ENCODE data around the gene FSHR. TPM values are rescaled to one million over a fixed set of nuclear protein-coding genes. Genes with fewer than 3 reads are reported as not detected.

FSHR gene
- total and polyA plus RNA-seq, 2 of the 4 experiments (the other 2 are of a cell fraction) = not detected

GRCh38 chr2:49152824-49153223 lies 1.5 kb downstream of the FSHR start:
- Histone ChIP-seq H2AK9ac (replicated peaks; ENCODE audit: low read depth, low read length, poor library complexity) (no peak overlapping the region), H3K9ac (ENCODE audit: low read depth, low read length) (no peak overlapping the region), H3K27me3 (ENCODE audit: control insufficient read depth, insufficient read depth, low read length) (no peaks in the 10 kb centered on the region), H2AFZ (replicated peaks; ENCODE audit: low read length, poor library complexity) (no peak overlapping the region), H2AK5ac (ENCODE audit: low read depth, low read length) (no peak overlapping the region), H3K27ac (ENCODE audit: insufficient read depth, low read length) (no peak overlapping the region), H4K8ac (ENCODE audit: low read depth in 2 of 2, low read length in 2 of 2) (no peak overlapping the region), H3K4me2 (ENCODE audit: low read depth, low read length) (no peak overlapping the region), H4K5ac (ENCODE audit: low read depth, low read length) (no peak overlapping the region), H3K4ac (ENCODE audit: low read depth, low read length) (no peak overlapping the region), H3K36me3 (ENCODE audit: control insufficient read depth, insufficient read depth, low read length) (no peaks in the 10 kb centered on the region), H3K4me1 (ENCODE audit: control insufficient read depth, insufficient read depth, low read length) (no peaks in the 10 kb centered on the region), H4K91ac (ENCODE audit: insufficient read depth, low read depth, low read length) (no peak overlapping the region), H2BK5ac (ENCODE audit: low read depth, low read length, poor library complexity, severe bottlenecking) (no peak overlapping the region), H3K18ac (ENCODE audit: low read depth, low read length) (no peak overlapping the region), H3K9me3 (ENCODE audit: control insufficient read depth, insufficient read depth, low read length) (peaks cover 7% of the 10 kb centered on the region), H3K14ac (replicated peaks; ENCODE audit: low read depth, low read length) (no peak overlapping the region), H2BK15ac (ENCODE audit: low read depth, low read length) (no peak overlapping the region), H3K56ac (ENCODE audit: extremely low read depth, insufficient read depth, low read length) (no peak overlapping the region), H2BK120ac (ENCODE audit: low read depth, low read length) (no peak overlapping the region), H4K20me1 (ENCODE audit: insufficient read depth, low read length) (no peaks in the 10 kb centered on the region), H3K79me1 (ENCODE audit: low read depth in 1 of 2, low read length in 2 of 2) (no peaks in the 10 kb centered on the region), H3K9me1 (ENCODE audit: insufficient read depth, low read length) (no peaks in the 10 kb centered on the region), H3K4me3 (ENCODE audit: insufficient read depth, low read depth, low read length) (no peak overlapping the region), H3K23ac (ENCODE audit: low read depth, low read length) (no peak overlapping the region), H2BK20ac (ENCODE audit: low read depth, low read length) (no peak overlapping the region)
- DNase-seq (no peak), ATAC-seq (ENCODE audit: low read depth) (no peak)
- CTCF ChIA-PET = no interaction called here
- in situ Hi-C loops (cut with MboI; ENCODE audit: low sequenced_read_pairs) = no loop called here
- BruUV-seq (replicated peaks) = no TSS peak
- TF ChIP-seq RCOR1 (IDR thresholded peaks at IDR 0.05; ENCODE audit: insufficient replicate concordance, low read length) (no peak), MXI1 (IDR thresholded peaks at IDR 0.05; ENCODE audit: borderline replicate concordance, low read depth, low read length) (no peak), ELK1 (IDR thresholded peaks at IDR 0.05; ENCODE audit: borderline replicate concordance, low read depth, low read length) (no peak), FOS (IDR thresholded peaks at IDR 0.05; ENCODE audit: low read depth, low read length) (no peak), RFX5 (IDR thresholded peaks at IDR 0.05; ENCODE audit: low read depth, low read length) (no peak), POLR2A (IDR thresholded peaks at IDR 0.05; ENCODE audit: low read depth, low read length) (no peak), NFE2L2 (IDR thresholded peaks at IDR 0.05; ENCODE audit: low read depth, low read length) (no peak), BHLHE40 (IDR thresholded peaks at IDR 0.05; ENCODE audit: low read depth, low read length) (no peak), MAZ (IDR thresholded peaks at IDR 0.05; ENCODE audit: borderline replicate concordance, low read depth, low read length) (no peak), MAFK (IDR thresholded peaks at IDR 0.05; ENCODE audit: low read depth, low read length) (no peak), CEBPB (IDR thresholded peaks at IDR 0.05; ENCODE audit: low read depth, low read length) (no peak), SMC3 (IDR thresholded peaks at IDR 0.05; ENCODE audit: low read depth, low read length) (no peak)
- TF ChIP-seq, protein P1, sequence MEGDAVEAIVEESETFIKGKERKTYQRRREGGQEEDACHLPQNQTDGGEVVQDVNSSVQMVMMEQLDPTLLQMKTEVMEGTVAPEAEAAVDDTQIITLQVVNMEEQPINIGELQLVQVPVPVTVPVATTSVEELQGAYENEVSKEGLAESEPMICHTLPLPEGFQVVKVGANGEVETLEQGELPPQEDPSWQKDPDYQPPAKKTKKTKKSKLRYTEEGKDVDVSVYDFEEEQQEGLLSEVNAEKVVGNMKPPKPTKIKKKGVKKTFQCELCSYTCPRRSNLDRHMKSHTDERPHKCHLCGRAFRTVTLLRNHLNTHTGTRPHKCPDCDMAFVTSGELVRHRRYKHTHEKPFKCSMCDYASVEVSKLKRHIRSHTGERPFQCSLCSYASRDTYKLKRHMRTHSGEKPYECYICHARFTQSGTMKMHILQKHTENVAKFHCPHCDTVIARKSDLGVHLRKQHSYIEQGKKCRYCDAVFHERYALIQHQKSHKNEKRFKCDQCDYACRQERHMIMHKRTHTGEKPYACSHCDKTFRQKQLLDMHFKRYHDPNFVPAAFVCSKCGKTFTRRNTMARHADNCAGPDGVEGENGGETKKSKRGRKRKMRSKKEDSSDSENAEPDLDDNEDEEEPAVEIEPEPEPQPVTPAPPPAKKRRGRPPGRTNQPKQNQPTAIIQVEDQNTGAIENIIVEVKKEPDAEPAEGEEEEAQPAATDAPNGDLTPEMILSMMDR (conservative IDR thresholded peaks at IDR 0.05; ENCODE audit: low read depth, low read length) = no peak
- TF ChIP-seq, protein P2, sequence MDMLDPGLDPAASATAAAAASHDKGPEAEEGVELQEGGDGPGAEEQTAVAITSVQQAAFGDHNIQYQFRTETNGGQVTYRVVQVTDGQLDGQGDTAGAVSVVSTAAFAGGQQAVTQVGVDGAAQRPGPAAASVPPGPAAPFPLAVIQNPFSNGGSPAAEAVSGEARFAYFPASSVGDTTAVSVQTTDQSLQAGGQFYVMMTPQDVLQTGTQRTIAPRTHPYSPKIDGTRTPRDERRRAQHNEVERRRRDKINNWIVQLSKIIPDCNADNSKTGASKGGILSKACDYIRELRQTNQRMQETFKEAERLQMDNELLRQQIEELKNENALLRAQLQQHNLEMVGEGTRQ (IDR thresholded peaks at IDR 0.05; ENCODE audit: low read depth, low read length) = no peak
- POLR2A ChIA-PET (ENCODE audit: unreplicated experiment) = no interaction called here
- dilution Hi-C loops (cut with HindIII; ENCODE audit: low sequenced_read_pairs, unreplicated experiment) = no loop called here
- intact Hi-C loops (cut with micrococcal nuclease) = no loop called here

Measured in IMR-90 (cell line).